Measurements from ENCODE around the gene CRLF2.
"Not testable (repeated sequence)": the region's sequence is repeated elsewhere in the genome, so short reads cannot be mapped to it uniquely, and the experiment has no call there.

The CRLF2 gene

DNA sequence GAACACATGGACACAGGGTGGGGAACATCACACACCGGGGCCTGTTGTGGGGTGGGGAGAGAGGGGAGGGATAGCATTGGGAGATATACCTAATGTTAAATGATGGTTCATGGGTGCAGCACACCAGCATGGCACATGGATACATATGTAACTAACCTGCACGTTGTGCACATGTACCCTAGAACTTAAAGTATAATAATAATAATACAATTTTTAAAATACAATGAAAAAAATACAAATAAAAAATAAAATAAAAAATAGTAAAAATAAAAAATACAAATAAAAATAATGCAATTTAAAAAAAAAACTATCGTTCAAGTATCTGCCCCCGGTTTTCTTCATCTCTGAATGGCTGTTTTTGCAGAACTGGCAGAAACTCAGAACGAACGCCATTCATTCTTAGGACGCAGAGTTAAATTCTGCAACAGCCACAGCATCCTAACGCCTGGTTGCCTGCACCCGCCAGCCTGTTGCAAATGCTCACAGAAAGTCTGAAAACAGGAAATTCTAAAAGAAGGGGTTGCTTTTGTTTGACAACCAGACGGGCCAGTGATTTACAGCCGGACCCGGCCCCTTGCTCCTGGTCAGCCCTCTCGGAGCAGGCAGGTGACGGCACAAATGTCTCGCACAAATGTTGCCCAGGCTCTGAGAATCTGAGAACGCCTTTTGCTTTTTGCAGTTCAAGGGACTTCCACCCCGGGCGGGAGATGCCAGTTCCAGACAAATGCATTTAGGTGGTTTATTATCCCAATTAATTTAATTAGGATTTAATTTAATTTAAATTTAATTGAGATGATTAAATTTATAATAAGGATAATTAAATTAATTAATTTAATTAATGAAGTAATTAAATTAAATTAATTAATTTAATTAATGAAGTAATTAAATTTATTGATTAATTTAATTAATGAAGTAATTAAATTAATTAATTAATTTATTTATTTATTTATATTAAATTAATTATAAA, 47.8 kb downstream of the CRLF2 start:
- Histone ChIP-seq H3K4me3 (ENCODE audit: low read length) (no peak overlapping the region), H3K27me3 (ENCODE audit: control insufficient read depth, insufficient read depth, low read length) (no peaks in the 10 kb centered on the region), H3K9me3 (replicated peaks; ENCODE audit: low read length) (no peaks in the 10 kb centered on the region), H3K4me1 (ENCODE audit: control insufficient read depth, insufficient read depth, low read length) (no peaks in the 10 kb centered on the region), H3K9ac (ENCODE audit: low read depth, low read length) (no peak overlapping the region), H3K4me2 (ENCODE audit: low read length) (no peak overlapping the region), H3K36me3 (ENCODE audit: insufficient read depth, low read length) (no peaks in the 10 kb centered on the region)

DNA sequence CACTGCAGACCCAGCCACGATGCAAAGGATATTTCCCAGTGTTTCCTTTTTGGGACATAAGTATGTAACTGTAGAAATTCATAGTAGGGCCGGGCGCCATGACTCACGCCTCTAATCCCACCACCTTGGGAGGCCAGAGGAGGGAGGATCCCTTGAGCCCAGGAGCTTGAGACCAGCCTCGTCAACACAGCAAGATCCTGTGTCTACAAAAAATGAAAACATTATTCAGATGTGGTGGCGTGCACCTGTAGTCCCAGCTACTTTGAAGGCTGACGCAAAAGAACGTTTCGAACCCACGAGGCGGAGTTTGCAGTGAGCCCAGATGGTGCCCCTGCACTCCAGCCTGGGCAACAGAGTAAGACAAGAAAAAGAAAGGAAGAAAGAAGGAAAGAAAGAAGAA, 49.2 kb downstream of the CRLF2 start:
- H3K4me2 ChIP-seq (ENCODE audit: low read length): no peak overlapping the region
- H3K9ac ChIP-seq (ENCODE audit: low read depth, low read length): no peak overlapping the region
- no peaks in the 10 kb centered on the region for H3K4me1 ChIP-seq (ENCODE audit: control insufficient read depth, insufficient read depth, low read length)
- H3K9me3 ChIP-seq (replicated peaks; ENCODE audit: low read length): no peaks in the 10 kb centered on the region
- no peaks in the 10 kb centered on the region for H3K36me3 ChIP-seq (ENCODE audit: insufficient read depth, low read length)
- H3K27me3 ChIP-seq (ENCODE audit: control insufficient read depth, insufficient read depth, low read length): no peaks in the 10 kb centered on the region
- H3K4me3 ChIP-seq (ENCODE audit: low read length): no peak overlapping the region

DNA sequence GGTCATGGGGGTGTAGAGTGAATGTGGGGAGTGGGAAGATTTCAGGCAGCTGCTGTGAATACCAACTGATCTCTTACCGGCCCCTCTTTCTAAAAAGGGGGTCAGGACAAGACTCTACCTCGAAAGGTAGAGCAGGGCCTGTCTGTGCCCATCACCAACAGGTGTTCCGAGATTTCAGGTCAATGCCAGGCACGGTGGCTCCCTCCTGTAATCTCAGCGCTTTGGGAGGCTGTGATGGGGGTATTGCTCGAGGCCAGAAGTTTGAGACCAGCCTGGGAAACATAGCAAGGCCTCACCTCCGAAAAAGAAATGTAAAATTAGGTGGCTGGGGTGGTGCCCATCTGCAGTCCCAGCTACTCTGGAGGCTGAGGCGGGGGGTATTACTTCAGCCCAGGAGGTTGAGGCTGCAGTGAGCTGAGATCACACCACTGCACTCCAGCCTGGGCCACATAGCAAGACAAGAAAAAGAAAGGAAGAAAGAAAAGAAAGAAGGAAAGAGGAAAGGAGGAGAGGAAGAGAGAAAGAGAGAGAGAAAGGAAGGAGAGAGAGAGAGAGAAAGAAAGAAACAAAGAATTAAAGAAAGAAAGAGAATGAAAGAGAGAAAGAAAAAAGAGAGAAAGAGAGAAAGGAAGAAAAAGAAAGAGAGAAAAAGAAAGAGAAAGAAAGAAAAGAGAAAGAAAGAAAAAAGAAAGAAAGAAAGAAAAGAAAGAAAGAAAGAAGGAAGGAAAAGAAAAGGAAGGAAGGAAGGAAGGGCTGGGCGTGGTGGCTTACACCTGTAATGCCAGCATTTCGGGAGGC, 50.1 kb downstream of the CRLF2 start:
- Histone ChIP-seq H3K36me3 (ENCODE audit: insufficient read depth, low read length) (no peaks in the 10 kb centered on the region), H3K9me3 (replicated peaks; ENCODE audit: low read length) (no peaks in the 10 kb centered on the region), H3K4me3 (ENCODE audit: low read length) (no peak overlapping the region), H3K27me3 (ENCODE audit: control insufficient read depth, insufficient read depth, low read length) (no peaks in the 10 kb centered on the region), H3K4me1 (ENCODE audit: control insufficient read depth, insufficient read depth, low read length) (no peaks in the 10 kb centered on the region), H3K4me2 (ENCODE audit: low read length) (no peak overlapping the region), H3K9ac (ENCODE audit: low read depth, low read length) (no peak overlapping the region)

DNA sequence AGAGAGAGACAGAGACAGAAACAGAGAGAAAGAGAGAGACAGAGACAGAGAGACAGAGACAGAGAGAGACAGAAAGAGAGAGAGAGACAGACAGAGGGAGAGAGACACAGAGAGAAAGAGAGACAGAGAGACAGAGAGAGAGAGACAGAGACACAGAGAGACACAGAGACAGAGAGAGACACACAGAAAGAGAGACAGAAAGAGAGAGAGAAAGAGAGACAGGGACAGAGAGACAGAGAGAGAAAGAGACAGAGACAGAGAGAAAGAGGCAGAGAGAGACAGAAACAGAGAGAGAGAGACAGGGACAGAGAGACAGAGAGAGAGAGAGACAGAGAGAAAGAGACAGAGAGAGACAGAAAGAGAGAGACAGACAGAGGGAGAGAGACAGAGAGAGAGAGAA, 52.9 kb downstream of the CRLF2 start:
- Histone ChIP-seq H3K4me3 (ENCODE audit: low read length) (no peak overlapping the region), H3K9me3 (replicated peaks; ENCODE audit: low read length) (no peaks in the 10 kb centered on the region), H3K9ac (ENCODE audit: low read depth, low read length) (no peak overlapping the region), H3K4me2 (ENCODE audit: low read length) (no peak overlapping the region), H3K36me3 (ENCODE audit: insufficient read depth, low read length) (no peaks in the 10 kb centered on the region), H3K4me1 (ENCODE audit: control insufficient read depth, insufficient read depth, low read length) (no peaks in the 10 kb centered on the region), H3K27me3 (ENCODE audit: control insufficient read depth, insufficient read depth, low read length) (no peaks in the 10 kb centered on the region)

DNA sequence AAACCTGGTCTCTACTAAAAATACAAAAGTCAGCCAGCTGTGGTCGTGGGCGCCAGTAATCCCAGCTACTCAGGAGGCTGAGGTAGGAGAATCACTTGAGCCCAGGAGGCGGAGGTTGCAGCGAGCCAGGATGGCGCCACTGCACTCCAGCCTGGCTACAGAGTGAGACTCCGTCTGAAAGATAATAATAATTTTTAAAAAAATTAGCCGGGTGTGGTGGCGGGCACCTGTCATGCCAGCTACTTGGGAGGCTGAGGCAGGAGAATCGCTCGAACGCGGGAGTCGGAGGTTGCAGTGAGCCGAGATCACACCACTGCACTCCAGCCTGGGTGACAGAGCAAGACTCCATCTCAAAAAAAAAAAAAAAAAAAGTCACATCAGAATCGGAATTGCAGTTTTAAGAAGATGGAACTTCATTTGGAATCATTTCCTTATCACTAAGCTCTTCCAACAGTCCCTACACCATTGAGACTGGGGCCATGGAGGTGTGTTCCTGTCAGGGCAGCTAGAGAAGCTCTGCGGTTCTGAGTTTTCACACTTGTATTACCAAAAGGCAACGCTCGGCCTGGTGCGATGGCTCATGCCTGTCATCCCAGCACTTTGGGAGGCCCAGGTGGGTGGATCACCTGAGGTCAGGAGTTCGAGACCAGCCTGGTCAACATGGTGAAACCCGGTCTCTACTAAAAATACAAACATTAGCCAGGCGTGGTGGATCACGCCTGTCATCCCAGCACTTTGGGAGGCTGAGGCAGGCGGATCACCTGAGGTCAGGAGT, 55.6 kb downstream of the CRLF2 start:
- H3K9me3 ChIP-seq (replicated peaks; ENCODE audit: low read length); H3K9ac ChIP-seq (ENCODE audit: low read depth, low read length); H3K36me3 ChIP-seq (ENCODE audit: insufficient read depth, low read length); H3K4me2 ChIP-seq (ENCODE audit: low read length); H3K27me3 ChIP-seq (ENCODE audit: control insufficient read depth, insufficient read depth, low read length); H3K4me3 ChIP-seq (ENCODE audit: low read length); H3K4me1 ChIP-seq (ENCODE audit: control insufficient read depth, insufficient read depth, low read length): not testable (repeated sequence)

DNA sequence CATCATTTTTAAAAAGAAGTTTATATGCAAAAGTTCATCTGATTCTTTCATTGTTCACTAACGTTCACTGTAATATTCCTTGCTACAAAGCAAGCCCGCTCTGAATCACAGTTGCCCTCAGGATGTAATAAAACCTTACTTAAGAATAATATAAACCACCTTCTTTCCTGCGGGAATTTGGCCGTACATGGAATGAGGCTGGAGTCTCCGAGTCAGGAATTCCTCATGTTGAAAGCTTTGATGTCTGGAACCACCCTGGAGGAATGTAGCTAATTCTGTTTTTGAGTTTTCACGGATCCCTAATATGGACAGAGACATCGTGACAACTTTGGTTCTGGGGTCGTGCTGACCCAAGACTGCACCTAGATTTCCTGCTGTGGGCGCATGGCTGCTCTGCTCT, 58.5 kb downstream of the CRLF2 start:
- Histone ChIP-seq H3K4me1 (ENCODE audit: control insufficient read depth, insufficient read depth, low read length) (no peaks in the 10 kb centered on the region), H3K9me3 (replicated peaks; ENCODE audit: low read length) (no peaks in the 10 kb centered on the region), H3K4me2 (ENCODE audit: low read length) (no peak overlapping the region), H3K4me3 (ENCODE audit: low read length) (no peak overlapping the region), H3K9ac (ENCODE audit: low read depth, low read length) (no peak overlapping the region), H3K27me3 (ENCODE audit: control insufficient read depth, insufficient read depth, low read length) (no peaks in the 10 kb centered on the region), H3K36me3 (ENCODE audit: insufficient read depth, low read length) (no peaks in the 10 kb centered on the region)

DNA sequence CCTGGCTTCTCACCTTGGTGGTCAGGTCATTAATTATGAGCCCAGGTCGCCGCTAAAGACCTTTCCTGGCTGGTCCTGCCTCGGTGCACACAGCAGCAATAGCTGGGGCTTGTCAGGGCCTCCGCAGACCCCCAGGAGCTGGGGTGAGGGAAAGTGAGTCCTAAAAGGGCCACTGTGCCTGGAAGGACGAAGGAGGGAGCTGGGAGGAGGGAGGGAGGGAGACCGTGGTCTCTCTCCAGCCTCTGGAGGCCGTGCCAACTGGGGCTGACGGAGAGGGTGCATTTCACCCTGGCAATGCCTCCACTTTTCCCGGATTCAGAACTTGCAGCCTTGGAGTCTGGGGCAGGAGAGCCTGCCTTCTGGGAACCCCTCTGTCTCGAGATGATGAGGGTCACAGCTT, 60.4 kb downstream of the CRLF2 start:
- no peak overlapping the region for H3K4me3 ChIP-seq (ENCODE audit: low read length)
- no peak overlapping the region for H3K9ac ChIP-seq (ENCODE audit: low read depth, low read length)
- no peaks in the 10 kb centered on the region for H3K4me1 ChIP-seq (ENCODE audit: control insufficient read depth, insufficient read depth, low read length)
- H3K4me2 ChIP-seq (ENCODE audit: low read length): no peak overlapping the region
- no peaks in the 10 kb centered on the region for H3K36me3 ChIP-seq (ENCODE audit: insufficient read depth, low read length)
- H3K27me3 ChIP-seq (ENCODE audit: control insufficient read depth, insufficient read depth, low read length): no peaks in the 10 kb centered on the region
- no peaks in the 10 kb centered on the region for H3K9me3 ChIP-seq (replicated peaks; ENCODE audit: low read length)

DNA sequence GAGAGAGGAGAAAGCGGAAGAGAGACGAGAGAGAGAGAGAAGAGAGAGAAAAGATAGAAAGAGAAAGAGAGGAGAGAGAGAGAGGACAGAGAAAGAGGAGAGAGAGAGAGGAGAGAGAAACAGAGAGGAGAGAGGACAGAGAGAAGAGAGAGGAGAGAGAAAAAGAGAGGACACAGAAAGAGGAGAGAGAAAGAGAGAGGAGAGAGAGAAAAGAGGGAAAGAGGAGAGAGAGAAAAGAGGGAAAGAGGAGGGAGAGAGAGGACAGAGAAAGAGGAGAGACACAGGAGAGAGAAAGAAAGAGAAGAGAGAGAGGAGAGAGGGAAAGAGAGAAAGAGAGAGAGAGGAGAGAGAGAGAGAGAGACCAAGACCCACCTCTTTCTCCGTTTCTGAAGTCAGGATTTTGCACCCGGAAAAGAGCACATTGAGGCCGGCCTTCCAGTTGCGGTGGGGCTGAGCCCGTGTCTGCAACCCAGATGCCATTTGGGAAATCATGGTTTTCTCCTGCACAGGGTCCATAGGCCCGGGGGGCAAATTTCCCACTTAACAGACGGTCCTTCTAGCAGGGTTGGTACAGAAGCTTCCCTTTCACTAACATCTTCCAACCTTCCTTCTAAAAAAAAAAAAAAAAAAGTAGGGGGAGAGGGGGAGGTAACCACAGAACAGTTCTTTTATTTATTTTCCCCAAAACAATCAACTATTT, 60.9 kb downstream of the CRLF2 start:
- Histone ChIP-seq H3K4me3 (ENCODE audit: low read length) (no peak overlapping the region), H3K36me3 (ENCODE audit: insufficient read depth, low read length) (no peaks in the 10 kb centered on the region), H3K9ac (ENCODE audit: low read depth, low read length) (no peak overlapping the region), H3K4me2 (ENCODE audit: low read length) (no peak overlapping the region), H3K9me3 (replicated peaks; ENCODE audit: low read length) (no peaks in the 10 kb centered on the region), H3K27me3 (ENCODE audit: control insufficient read depth, insufficient read depth, low read length) (no peaks in the 10 kb centered on the region), H3K4me1 (ENCODE audit: control insufficient read depth, insufficient read depth, low read length) (no peaks in the 10 kb centered on the region)

DNA sequence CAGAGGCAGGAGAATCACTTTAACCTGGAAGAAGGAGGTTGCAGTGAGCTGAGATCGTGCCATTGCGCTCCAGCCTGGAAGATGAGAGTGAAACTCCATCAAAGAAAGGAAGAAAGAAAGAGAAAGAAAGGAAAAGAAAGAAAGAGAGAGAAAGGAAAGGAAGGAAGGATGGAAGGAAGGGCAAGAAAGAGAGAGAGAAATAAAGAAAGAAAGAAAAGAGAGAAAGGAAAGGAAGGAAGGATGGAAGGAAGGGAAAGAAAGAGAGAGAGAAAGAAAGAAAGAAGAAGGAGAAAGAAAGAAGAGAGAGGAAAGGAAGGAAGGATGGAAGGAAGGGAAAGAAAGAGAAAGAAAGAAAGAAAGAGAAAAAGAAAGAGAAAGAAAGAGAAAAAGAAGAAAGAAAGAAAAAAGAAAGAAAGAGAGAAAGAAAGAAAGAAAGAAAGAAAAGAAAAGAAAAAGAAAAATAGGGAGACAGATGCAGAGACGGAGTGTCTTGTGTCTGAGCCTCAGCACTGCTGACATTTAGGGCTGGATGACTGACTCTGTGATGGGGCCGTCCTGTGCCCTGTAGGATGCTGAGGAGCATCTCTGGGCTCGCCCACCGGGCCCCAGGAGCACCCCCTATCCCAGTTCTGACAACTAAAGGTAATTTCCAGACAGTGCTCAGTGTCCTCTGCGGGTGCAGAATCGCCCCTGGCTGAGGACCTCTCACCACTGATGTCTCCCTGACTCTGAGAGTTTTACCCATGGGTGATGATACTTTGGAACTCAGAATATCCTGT, 61.7 kb downstream of the CRLF2 start:
- Histone ChIP-seq H3K4me2 (ENCODE audit: low read length) (no peak overlapping the region), H3K4me1 (ENCODE audit: control insufficient read depth, insufficient read depth, low read length) (no peaks in the 10 kb centered on the region), H3K36me3 (ENCODE audit: insufficient read depth, low read length) (no peaks in the 10 kb centered on the region), H3K27me3 (ENCODE audit: control insufficient read depth, insufficient read depth, low read length) (no peaks in the 10 kb centered on the region), H3K9me3 (replicated peaks; ENCODE audit: low read length) (no peaks in the 10 kb centered on the region), H3K4me3 (ENCODE audit: low read length) (no peak overlapping the region), H3K9ac (ENCODE audit: low read depth, low read length) (no peak overlapping the region)

DNA sequence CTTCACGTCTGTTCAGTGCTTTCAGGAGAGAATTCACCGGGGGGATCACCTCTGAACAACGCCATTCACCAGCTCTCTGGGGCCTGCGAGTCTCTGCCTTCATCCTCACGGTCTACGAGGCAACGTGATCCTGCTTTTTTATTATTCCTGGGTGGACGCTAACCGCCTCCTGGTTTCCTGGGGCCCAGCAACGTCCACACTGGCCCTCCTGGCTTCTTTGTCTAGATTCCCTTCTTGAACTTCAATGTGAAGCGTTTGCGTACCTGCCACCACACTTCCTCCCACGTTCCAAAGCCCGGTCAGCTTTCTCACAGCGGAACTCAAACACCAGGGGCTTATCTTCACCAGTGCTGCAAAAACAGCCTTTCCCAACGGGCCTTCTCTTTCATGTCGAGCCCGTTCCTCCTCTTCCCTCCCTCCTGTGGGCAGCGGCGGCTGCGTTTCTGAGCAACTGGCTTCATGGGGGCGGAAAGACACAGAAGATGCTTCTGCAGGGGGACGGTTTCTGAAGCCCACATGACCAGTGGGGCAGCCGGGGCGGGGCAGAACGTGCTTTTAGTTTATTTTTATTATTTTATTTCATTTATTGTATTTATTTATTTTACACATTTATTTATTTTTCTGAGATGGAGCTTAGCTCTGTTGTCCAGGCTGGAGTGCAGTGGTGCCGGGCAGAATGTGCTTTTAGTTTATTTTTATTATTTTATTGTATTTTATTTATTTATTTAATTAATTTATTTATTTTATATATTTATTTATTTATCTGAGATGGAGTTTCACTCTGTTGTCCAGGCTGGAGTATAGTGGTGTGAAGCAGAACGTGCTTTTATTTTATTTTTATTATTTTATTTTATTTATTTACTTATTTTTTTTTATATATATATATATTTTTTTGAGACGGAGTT, 64.6 kb downstream of the CRLF2 start:
- Histone ChIP-seq H3K4me1 (ENCODE audit: control insufficient read depth, insufficient read depth, low read length) (no peaks in the 10 kb centered on the region), H3K27me3 (ENCODE audit: control insufficient read depth, insufficient read depth, low read length) (no peaks in the 10 kb centered on the region), H3K4me2 (ENCODE audit: low read length) (no peak overlapping the region), H3K4me3 (ENCODE audit: low read length) (no peak overlapping the region), H3K9ac (ENCODE audit: low read depth, low read length) (no peak overlapping the region), H3K9me3 (replicated peaks; ENCODE audit: low read length) (no peaks in the 10 kb centered on the region), H3K36me3 (ENCODE audit: insufficient read depth, low read length) (no peaks in the 10 kb centered on the region)

Data from skeletal muscle satellite cell (primary cell).